Superior temporal gyrus (tissue), 1 donor: ENCODE measurements around the gene FUBP1.
"Not testable (repeated sequence)": the region's sequence is repeated elsewhere in the genome, so short reads cannot be mapped to it uniquely, and the experiment has no call there.

Experiments
- DNase-seq: peaks from one replicate; pipeline ENCODE4 v3.0.0-alpha.2; 2016; ENCODE audit errors: extremely low spot score

The FUBP1 gene

DNA sequence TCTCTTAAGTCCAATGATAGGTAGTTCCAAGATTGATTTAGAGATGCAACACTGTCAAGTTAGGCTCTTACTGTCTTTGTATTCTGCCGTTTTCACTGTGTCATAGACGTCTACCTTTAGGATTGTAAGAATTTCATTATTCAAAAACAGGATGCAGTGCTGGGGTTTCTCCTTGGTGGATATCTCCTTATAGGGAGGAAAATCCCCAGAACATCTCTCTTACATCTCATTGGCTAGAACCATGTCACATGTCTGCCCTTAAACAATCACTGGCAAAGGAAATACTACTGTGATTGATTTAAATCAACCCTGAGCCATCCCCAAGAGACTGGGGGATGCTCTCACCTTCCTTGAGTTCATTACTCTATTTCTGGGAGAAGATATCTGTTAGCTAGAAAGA lies 10.9 kb upstream of the FUBP1 start:
- no peak for DNase-seq

- DNase-seq: no peak
Observed at GRCh38 chr1:77987919-77988318, 9.0 kb upstream of the FUBP1 start.

DNA sequence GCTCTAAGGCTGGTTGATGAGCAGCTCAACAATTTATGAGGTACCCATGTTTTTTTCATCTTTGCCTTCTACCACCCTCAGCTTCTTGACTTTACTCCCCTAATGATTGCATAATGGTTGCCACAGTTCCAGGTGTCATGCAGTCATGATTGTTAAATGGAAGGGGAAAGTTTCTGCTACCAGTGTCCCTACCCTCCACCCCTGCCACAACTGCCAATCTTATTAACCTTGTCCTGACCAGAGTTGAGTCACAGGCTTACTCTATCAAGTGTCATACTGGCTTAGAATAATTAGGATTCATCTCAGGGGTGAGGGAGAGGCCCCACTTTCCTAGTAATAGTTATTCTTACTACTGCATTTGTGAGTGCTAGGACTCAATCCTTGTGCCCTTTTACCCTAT lies 7.9 kb upstream of the FUBP1 start:
- DNase-seq: no peak

- no peak for DNase-seq
Observed at GRCh38 chr1:77984629-77985028, 5.8 kb upstream of the FUBP1 start.

- no peak for DNase-seq
Observed at GRCh38 chr1:77983997-77984355, 5.1 kb upstream of the FUBP1 start.

GRCh38 chr1:77983352-77983996 lies 4.6 kb upstream of the FUBP1 start:
- not testable (repeated sequence) for DNase-seq

GRCh38 chr1:77978293-77978968 lies 441 bp downstream of the FUBP1 start:
- DNase-seq: peak; percentile 84

GRCh38 chr1:77977989-77978292 lies 931 bp downstream of the FUBP1 start:
- no peak for DNase-seq

DNA sequence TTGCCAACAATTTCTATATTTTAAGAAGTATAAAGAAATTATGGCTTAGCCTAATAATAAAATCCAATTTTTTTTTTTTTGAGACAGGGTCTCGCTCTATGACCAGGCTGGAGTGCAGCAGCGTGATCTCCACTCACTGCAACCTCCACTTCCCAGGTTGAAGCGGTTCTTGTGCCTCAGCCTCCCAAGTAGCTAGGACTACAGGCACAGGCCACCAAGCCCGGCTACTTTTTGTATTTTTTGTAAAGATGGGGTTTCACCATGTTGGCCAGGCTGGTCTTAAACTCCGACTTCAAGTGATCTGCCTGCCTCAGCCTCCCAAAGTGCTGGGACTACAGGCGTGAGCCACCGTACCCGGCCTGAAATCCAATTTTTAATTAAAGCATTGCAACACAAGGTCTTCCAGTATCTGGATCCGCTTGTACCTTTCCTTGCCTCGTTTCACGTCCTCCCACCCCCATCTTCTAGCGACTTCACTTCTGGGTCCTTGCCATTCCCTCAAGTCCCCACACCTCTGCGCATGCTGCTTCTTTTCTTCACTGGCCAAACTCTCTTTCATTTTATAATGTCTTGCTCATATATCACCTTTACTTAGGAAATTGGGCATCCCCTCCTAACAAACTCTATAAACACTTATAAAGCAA lies 2.3 kb downstream of the FUBP1 start:
- DNase-seq: no peak

DNA sequence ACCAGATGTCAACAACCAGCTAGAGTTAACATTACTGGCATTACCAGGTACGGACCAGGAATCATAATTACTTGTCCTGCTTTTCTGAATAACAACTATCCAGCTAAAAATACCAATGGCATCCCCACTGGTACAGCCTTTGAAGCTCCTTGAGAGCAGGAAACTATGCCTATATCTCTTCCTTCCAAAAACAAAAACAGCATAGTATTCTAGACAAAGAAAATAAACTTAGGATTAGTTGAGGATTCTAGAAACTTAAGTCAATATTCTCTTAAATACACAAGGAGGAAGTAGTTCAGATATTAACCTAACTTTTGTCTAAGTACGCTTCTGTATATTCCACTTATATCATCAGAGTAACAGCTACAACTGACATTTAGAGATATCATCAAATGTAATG lies 3.0 kb downstream of the FUBP1 start:
- DNase-seq: no peak

DNA sequence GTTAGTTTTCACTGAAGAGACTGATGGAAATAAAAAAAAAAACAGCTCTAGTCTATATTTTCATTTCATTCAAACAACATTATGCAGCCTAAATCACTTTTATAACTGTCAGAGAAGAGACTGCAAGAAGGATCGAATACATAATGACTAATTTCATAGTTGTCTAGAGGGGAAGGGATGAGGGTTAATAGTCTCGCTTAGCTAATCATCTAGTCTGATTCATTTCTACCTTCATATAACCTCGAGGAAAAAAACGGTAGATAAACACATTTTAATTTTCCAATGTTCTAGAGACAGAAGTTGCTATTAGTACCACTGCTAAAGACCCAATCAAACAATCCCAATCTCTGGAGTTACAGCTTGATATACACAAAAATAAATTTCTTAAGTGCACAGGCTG lies 3.5 kb downstream of the FUBP1 start:
- no peak for DNase-seq

DNA sequence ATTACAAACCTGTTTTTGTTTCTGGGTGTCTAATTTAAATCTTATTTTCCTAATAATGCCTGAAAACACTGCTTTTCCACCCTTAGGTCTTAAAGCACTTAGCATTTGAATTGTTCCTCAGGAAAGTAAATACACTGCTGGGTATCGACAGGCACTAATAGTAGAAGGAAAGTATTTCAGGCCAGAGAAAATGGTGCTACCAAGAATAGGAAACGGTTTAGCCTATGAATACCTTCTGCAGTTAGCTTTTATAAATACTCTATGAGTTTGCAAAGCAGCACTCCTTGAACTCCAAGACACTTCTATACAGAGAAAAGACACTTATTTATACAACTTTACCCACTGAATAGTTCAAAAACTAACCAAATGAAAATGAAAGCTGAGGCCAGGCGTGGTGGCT lies 6.8 kb downstream of the FUBP1 start:
- no peak for DNase-seq

- no peak for DNase-seq
Observed at GRCh38 chr1:77970192-77970591, 8.7 kb downstream of the FUBP1 start.

DNA sequence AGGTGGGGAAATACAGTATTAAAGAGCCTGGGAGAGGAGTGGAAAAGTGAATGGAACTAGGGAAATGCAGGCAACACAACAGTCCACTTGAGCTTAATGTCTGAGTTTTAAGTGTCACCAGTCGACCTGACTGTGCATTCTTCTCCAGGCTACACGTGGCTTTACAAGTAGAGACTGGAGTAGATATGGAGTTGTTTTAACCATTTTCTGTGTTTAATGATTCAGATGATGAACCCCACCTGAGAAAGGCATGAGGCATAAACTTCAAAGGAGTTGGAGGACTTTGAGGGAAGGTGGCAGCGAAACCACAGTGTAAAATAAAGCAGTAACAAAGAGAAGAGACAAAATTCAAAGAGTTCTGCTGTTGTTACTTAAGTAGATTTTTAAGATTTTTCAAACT lies 12.6 kb downstream of the FUBP1 start:
- no peak for DNase-seq

GRCh38 chr1:77961392-77961791 lies 17.5 kb downstream of the FUBP1 start:
- DNase-seq: no peak

DNA sequence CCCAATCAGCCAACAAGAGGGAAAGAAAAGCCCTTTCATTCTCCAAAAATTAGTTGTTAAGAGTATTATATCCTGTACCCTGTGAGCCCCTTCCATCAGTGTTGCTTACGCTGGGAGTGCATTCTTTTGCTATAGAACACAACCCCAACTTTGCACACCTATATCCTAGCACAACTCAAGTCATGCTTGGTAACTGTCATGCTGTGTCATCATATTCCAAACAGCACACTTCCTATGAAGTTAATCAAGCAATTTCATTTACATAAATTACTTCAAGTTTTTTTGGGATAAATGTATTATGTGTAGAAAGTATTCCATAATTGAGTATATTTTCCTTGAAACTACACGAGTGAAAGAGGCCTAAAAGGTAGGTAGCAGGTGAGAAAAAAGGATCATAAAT lies 20.0 kb downstream of the FUBP1 start:
- no peak for DNase-seq

- DNase-seq: no peak
Observed at GRCh38 chr1:77958391-77958790, 20.5 kb downstream of the FUBP1 start.

DNA sequence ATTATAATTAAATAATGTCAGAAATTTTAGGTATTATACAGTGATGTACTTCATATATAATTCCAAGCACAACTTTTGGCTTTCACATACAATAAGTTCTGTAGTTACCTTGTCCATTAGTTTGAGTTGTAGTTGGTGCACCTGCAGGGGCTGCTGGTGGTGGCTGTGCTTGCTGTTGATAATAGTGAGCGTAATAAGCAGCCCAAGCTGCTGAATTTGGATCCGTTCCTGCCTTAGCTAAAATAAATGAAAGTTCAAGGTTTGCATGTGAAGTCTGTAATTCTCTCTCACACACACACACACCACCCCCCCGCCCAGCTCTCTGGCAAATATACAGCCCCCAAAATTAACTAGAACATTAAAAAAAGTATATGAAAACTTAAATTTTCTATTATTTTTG lies 22.4 kb downstream of the FUBP1 start:
- DNase-seq: no peak

DNA sequence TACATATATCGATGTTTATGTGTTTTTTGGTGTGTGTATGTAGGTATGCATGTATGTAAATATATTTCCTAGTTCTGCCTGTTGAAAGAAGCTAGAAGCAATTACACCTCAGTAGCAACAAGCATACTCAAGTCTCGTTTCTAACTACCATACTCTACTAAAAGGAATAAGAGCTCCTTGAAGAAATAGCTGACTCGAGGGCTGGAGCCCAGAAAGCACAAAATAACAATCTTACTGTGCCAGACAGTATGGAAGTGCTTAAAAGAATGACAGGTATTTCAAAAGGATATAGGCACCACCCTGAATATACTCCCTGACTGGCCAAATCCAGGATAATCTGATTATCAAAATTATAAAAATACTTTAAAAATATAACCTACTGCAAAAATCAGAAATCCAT lies 23.2 kb downstream of the FUBP1 start:
- no peak for DNase-seq

- DNase-seq: no peak
Observed at GRCh38 chr1:77954521-77954920, 24.4 kb downstream of the FUBP1 start.

GRCh38 chr1:77953907-77954306 lies 25.0 kb downstream of the FUBP1 start:
- DNase-seq: no peak

DNA sequence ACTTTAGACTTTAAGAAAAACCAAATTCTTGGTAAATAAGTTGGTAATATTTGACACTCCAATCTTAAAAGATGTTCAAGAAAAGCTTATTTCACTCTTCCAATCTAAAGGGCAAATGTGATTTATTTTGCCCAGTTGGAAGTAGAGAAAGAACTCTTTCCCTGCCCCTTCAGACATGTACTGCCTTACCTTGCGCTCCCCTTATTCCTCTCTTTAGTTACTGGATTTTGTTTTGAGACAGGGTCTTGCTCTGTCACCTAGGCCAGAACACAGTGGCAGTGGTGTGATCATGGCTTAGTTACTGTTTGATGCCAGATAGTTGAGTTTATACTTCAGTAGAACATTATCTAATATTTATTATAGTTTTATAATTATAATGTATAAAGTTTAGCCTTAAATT lies 27.5 kb downstream of the FUBP1 start:
- no peak for DNase-seq

GRCh38 chr1:77950873-77951272 lies 28.0 kb downstream of the FUBP1 start:
- DNase-seq: no peak
